22Rv1 (cell line): Measurements from ENCODE around the gene ARFGAP3.

Experiments
- CTCF ChIP-seq: fragments of 450-650 bp; IDR thresholded peaks from 2 replicates; pipeline ENCODE4 v1.5.1; 2017; ENCODE audit warnings: mild to moderate bottlenecking
- ZFX ChIP-seq: fragments of 450-650 bp; IDR thresholded peaks from 2 replicates; pipeline ENCODE4 v1.6.1; 2017; ENCODE audit warnings: antibody characterized with exemption, borderline replicate concordance

GRCh38 chr22:42905217-42905616 is 48.1 kb upstream of the ARFGAP3 start:
- TF ChIP-seq CTCF, result no peak
- no peak for TF ChIP-seq ZFX
